ENCODE data around the gene OSTM1.

OSTM1 gene, protein sequence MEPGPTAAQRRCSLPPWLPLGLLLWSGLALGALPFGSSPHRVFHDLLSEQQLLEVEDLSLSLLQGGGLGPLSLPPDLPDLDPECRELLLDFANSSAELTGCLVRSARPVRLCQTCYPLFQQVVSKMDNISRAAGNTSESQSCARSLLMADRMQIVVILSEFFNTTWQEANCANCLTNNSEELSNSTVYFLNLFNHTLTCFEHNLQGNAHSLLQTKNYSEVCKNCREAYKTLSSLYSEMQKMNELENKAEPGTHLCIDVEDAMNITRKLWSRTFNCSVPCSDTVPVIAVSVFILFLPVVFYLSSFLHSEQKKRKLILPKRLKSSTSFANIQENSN

DNA sequence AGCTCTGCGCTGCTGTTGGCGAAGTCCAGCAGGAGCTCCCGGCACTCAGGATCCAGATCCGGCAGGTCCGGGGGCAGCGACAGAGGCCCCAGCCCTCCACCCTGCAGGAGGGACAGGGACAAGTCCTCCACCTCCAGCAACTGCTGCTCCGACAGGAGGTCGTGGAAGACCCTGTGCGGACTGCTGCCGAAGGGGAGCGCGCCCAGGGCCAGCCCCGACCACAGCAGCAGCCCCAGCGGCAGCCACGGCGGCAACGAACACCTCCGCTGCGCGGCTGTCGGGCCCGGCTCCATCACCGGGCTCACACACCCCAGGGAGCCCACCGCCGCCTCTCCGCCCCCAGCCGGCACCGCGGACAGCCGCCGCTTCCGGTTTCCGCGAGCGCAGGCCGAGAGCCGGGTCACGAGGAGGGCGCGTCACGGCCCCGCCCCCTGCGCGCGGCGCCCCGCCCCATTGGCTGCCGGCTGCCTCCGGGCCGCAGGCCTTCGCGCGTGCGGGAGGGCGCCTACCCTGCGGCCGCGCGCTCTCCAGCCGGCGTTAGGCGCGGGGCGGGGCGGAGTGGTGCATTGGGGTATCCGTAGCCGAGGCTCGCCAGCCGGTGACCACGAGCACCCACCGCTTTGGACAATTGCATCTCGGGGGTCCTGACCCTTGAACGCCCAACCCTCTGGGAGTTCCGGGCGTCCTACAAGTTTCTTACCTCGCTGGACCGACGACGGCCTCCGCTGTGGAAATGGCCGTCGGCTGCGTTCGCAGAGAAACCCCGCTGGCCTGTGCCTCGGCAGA lies at the start of gene OSTM1:
OSTM1 (minus strand) TSS at position 383 of the 786 bp plus-strand sequence; CDS start at position 293, 90 bp downstream.
- peak; percentile 95 for DNase-seq

DNA sequence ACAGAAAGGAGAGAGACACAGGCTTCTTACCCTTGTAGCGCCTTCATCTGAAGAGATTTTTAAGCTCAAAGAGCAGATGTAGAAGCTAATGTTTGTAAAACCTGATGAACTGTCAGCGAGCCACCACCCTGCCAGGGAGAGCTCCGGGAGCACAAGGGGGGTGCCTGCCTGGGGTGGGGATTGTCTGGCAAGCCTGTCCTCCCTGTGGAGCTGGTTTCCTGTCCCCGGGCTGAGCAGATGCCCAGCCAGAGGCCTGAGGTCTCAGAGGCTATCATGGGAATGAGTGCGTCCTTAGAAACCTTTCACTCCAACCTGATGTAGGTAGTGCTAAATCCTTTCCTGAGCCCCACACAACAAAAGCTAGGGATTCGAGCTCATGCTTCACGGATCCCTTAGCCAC lies 49.4 kb upstream of the OSTM1 start:
- DNase-seq, result no peak

DNA sequence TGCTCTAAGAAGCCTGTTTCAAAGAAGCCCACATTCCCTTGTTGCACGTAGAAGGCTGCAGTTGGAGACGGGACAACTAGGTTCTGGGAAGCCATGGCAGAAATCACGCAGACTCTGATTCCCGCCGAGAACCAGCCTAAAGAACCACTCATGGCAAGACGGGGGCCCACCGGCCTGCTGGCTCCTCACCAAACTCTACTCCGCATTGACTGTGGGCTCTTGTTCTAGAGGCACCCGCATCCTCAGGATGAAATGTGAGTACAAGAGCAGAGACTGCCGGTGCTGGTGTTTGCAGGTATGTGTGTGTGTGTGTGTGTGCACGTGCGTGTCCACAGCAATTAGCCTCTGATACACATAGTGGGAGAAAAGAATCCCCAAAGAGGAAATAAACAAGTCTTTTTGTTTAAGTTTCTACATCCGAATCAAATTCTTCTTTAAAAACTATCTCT lies 49.0 kb upstream of the OSTM1 start:
- no peak for DNase-seq

DNA sequence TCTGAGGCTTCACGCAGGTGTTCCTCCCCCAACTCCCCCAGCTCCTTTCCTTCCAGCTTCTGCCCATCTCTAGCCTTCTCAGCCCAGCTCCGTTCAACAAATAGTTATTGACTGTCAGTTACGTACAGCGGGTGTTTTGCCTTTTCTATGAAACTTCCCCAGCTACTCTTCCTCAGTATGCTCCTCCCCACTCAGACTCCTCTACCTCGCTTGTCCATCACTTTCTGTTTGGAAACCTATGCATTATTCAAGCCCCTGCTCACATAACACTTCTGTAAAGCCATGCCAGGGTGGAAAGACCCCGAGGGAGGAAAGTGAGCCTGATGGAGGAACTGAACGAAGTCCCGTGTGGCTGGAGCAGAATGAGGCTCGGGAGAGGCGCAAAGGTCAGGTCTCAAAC lies 47.1 kb upstream of the OSTM1 start:
- no peak for DNase-seq

DNA sequence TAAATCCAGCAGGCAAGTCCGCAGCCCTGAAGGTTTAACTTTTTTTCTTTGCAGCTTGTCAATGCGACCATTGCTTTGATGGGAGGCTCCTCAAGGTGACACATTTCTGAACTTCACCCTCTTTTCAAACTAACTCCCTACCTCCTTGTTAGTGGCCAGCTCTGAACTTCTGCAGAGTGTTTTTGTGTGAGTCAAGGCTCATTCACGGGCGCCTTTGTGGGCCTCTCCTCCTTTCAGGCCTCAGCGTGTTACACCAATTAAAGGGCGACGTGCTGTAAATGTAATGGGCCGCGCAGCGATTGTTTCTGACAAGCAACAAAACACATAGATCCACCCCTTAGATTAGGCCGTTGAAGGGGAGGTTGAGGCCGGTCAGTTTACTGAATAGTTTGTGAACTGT lies 45.8 kb upstream of the OSTM1 start:
- DNase-seq, result no peak

DNA sequence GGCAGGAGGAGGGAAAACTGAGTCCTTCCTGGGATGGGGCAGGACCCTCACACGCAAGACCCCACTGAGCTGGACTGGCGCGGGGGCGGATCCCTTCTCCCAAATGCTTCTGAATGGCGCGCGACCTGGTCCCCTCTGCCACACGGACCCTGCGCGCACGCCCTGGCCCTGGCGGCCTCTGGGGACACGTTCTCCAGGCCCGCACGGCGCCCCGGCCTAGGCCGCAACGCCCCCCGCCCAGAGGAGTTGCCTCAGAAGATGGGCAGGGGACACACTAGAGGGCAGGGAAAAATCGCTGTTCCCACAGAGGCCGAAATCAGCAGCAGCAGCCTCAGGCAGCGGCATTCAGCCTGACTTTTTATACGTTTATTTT lies 45.2 kb upstream of the OSTM1 start:
- DNase-seq, result no peak

DNA sequence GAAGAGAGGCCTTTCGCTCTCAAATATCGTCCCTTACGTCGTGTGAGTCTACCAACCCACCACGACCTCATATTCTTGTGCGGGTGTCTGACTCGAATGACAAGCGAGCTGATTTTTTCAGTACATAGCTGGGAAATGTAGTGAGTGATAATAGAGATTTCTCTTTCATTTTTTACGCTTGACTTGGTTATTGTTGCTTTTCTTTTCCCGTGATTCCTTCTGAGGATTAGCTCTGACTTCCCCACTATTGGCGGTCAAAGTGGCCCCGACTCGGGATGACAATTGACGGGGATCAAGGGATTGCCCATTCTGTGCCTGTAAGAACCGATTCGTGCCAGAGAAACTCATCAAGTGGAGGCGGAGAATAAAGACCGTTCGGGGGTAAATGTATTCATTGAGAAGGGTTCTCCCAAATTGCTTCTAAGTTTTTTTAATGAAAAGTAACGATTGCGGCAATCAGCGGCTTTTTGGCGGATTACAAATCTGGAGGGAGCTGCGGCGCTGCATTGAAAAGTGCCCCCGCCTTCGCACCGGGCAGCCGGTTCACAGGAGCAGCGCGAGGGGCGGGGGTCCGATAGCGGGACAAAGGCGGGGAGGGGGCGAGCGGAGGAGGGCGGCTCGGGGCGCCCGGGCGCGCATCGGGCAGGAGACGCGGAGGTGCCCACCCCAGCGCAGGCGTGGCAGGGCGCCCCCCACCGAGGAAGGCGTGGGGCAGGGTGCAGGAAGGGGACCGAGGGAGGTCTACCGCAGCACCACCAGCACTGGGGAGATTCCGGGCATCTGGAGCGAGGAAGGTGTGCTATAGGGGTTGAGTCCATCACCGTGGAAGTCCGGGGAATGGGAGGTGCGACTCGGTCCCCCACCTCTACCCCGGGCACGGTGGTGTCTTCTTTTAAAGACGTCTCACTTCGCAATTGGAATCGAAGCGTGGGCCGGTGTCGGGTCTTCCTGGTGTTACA lies 44.5 kb upstream of the OSTM1 start:
- DNase-seq, result peak; percentile 49

DNA sequence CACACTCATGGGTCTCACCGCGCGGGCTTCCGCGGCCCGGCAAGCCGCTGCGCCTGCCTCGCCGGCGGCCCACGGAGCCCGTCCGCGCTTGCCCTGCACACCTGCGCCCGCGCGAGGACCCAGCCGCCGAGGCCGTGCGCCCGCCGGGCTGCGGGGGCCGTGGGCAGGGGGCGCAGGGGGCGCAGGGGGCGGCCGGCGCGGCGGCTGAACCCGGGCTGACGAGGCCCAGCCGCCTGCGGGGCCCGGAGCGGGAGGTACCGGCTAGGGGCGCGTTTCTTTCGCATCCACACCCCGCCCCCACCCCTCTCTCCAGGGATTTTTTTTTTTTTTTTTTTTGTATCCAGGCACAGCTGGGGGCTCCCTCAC lies 43.8 kb upstream of the OSTM1 start:
- DNase-seq, result no peak

DNA sequence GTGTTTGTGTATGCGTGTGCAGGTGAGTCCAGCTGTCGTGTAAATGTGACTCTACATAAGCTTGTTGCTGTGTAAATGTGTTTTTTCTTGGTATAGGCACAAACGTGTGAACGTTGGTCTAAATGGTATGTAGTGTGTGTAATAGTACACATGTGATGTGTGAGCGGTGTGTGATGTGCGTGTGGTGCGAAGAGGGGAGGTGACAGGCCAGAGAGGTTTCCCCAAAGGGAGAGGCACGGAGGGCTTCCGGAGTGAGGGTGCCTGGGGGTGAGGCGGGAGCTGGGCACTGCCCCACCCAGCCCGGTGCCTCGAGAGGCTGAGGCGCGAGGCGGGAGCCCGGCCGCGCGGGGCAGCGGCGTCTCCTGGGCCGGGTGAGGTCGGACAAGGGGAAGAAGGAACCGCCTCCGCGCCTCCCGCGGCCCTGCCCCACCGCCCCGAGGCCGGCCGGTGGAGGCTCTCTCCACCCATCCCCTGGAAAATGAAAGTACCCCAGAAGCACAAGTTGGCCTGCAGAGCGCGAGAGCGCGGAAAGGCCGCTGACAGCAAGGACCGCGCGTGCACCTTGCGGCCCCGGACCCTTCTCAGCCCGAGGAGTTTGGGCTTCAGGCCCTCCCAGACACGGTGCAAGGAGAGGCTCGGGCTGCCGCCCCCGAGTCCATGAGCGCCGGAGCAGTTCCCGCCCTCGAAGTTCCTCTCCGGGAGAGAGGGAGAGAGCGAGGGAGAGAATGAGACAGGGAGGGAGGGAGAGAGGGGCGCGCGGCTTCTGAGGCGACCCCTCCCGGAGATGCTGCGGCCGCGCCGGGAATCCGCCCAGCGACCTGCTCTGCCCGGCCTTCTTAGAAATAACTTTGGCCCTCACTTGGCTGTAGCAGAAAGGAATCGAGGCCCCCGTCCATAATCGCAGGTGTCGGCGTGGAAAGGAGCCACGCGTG lies 43.2 kb upstream of the OSTM1 start:
- DNase-seq, result peak; percentile 50

DNA sequence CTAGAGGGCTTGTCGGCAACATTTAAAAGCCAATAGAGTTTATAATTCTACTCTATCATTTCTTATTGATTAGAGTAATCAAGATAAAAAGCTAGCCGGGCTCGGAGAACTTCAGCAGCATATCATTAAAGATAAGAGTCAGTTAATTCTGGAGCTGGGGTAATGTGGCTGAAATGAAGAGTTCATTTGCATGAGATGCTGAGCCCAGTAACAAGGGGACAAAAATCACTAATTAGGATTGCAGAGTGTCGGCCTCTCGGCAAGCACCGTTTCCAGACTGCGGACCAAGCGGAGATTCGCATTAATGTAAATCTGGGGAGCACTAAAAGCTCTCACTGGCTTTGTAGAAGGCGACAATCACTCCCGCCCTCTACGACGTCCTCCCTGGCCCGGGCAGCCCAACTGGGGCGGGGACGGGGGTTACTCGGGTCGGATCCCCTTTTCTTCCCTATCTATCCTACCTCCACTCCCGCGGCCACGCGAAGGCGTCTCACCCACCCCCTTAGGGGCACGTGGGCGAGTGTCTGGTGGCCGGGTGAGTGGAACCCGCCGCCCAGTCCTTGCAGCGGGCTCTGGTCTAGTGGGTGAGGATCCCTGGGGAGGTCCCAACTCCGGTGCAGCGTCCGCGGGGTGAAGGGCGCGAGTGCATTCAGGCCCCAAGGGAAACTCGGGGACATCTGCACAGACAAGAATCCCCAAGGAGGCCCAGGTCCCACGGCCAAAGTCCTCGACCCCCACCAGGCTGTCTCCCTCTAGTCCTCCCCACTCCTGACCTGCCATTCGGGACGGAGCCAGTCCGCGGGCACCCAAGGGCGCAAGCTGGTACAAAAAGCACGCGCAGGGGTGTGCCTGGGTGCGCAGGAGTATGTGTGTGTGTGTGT lies 42.2 kb upstream of the OSTM1 start:
- no peak for DNase-seq

DNA sequence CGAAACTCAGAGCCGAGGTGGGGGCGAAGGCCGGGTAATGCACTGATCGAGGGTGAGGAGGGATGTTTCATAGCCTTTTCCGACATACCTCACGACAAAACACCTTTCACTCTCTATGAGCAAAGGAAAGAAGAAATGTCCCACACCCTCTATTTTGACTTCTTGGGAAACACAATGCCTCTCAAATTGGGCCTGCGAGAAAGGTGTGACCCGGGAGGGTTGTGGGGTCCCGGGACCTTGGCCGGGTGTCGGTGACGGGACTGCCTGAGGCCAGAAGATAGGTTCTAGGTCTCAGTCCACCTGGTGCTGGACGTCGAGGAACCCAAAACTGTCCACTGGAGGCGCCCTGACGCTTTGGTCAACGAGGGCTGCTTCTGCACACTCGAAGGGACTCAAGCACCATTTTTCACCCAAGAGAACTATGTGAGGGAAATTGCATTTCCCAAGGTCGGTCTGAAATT lies 41.1 kb upstream of the OSTM1 start:
- DNase-seq, result peak; percentile 65

DNA sequence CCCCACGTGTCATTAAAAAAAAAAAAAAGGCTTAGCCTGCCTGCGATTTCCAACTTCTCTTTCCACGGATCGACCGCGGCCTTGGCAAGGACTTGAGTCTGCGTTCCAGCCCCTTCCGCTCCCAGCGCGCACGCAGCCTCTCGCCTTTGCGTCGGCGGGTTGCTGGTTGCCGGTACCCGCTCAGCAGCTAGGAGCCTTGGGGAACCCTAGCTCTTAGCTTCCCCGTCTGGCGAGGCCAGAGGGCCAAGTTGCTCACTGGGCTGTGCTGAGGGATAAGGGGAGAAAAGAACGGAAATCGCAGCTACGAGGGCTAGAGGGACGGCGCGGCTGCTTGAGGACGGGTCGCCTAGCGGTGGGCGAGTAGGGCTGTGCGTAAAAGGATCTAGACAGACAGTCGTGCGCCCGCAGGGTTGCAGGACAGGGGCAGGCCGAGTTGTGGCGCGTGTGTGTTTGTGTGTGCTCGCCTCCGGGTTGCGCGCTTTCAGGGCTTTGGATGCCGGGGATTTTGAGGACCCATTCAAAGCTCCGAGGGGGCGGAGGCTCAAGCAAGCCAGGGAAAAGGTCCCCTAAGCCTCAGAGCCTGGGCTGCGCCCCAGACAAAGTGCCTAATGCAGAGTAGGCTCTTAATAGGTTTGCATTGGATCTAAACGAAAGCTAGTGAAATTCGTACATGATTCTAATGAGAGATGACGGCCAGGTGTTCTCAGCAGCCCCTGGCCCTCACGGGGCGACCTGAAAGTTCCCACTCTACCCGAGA lies 40.5 kb upstream of the OSTM1 start:
- peak; percentile 75 for DNase-seq

DNA sequence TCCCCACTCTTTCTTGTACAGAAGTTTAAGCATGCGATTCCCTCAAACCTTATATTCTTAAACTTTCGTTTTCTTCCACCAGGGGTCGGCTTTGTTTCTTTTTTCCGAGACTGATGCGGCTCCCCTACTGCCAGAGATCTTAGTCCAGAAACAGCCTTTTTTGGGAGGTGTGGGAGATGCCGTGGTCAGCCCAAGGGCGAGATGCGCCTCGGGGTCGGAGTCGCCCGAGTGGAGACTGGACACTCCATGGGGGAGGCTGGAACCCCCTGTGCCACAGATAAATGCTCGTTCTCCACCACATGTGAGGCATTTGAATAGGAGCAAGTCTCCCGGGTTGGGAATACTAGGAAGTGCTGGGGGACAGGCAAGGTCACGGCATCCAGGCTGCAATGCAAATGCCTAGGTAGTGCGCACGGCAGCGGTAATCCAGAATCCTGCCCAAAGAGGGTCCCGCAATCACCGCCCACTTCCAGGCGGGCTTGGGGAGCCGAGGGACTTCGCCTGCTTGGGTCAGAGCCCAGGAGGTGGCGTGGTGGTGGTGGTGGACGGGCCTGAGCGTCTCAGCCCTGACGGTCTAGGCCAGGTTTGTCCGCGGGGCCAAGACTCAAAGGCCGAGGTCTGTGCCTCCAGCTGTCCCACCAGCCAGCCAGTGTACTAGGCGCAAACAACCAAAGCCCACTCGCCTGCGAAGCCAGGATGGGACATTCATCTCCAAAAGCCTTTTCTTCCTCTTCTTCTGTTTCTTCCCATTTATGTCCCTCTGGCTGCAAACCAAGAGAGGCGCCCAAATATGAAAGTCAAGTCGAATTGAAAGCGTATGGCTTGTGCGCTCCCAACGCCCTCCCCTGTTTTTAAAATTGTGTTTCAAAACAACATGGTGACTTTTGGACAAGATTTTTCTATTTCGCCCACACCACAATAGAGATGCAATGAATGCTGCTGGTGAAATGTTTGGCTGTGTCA lies 39.3 kb upstream of the OSTM1 start:
- peak; percentile 80 for DNase-seq

DNA sequence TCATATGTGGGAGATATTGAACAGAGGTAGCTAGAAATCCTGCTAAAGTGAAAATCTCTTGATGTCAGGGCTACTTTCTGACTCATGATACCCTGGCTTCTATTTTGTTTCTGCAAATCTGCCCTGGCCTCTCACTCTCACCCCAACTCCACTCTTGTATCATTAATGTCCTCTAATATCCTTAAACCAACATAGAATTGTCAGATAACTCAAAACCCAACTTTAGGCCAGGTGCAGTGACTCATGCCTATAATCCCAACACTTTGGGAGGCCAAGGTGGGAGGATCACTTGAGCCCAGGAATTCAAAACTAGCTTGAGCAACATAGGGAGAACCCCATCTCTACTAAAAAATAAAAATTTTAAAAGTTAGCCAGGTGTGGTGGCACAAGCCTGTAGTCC lies 33.8 kb upstream of the OSTM1 start:
- no peak for DNase-seq

DNA sequence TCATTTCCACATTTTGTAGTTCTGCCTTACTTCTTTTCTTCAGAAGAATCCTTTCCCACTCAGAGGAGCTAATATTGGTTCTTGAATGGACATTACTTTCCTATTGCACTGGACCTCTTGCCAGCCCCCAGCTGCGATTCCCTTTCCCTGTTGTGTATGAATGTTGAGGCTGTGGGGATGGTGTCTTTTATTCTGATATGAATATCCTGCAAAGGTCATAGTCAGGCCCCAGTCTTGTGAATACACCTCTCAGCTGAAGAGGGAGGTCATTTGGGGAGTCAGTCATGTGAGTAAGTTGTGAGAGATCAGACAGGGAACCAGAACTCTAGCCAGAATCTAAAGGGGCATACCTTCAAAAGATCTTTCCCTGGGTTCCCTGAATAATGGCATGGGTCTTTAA lies 32.6 kb upstream of the OSTM1 start:
- no peak for DNase-seq

DNA sequence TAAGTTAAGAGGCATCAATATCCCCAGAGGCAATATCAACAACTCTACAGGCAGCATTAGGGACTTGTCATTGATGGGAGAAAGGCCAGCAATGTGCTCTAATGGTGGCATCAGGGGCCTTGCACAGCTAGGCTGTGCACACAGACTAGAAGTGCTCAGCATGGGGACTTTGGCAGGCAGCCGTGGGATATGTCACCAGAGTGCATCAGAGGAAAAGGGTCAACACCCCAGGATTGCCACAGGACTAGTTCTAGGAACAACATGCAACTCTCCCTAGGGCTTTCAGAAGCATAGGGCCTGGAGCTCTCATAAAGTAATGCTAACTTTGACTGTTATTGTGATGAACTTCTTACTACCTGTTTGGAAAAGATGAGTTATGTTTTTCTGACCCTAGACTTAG lies 32.2 kb upstream of the OSTM1 start:
- no peak for DNase-seq

DNA sequence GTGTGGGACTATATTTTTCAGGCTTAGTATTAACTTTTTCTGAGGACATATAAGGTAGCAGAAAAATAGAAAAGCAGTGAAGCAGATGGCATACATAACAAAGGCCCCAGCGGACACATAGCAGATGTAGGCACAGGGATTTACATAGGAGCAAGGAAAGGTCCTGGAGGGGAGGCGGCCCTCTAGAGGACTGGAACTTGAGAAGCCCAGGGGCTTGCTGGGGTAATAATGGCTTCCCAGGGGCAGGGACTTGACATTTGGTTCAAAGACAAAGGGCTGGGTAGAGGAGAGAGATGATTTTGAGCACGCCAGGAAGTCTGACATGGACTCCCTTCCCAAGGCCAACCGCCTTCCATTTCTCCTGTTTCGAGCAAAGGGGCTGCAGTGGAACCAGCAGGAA lies 31.7 kb upstream of the OSTM1 start:
- no peak for DNase-seq

DNA sequence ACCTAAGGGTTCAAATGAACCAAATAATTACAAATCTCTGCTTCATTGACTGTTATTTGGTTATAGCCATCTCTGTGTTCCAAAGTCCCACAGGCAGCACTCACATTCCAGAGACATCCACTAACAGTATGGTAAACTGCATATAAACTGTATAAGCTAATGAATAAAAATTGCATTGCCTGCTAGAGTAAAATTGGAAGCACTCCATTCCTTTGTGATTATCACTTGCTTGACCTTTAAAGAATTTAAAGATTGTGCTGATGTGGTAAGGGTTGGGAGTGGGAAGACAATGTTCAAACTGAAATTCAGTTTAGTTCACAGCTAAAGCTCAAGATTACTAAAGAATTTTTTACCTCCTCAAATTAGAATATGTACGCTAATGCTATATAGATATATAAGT lies 31.0 kb upstream of the OSTM1 start:
- DNase-seq, result no peak

DNA sequence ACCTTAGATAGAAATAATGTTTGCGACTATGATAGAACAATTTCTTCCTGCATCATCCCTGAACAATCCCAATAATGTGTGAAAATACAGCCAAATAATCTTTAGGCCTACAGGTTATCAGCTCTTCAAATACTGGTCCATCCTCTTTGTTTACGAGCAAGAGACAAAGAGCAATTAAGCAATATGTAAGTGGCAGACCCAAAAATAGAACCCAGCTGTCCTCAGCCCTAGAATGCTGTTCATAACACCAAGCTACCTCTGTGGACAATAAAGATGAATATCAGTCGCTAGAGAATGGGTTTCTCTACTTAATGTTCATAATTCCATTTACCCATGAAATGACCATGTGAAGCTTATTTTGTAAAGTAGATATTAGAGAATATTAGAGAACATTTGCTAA lies 28.4 kb upstream of the OSTM1 start:
- DNase-seq, result no peak
